Spleen (tissue), 7 donors: ENCODE results near the gene PAPPA.

Source experiments
- POLR2A ChIP-seq, 3 donors: fragments of 450-650 bp; IDR thresholded peaks; one replicate each; pipeline ENCODE4 v1.5.1; 2017; ENCODE audit warnings: antibody characterized with exemption in 3 of 3, mild to moderate bottlenecking in 1 of 3
- TF ChIP-seq, protein P1 (sequence below), 11 experiments: fragments of 200-600 bp in 7 of 11; fragments of 450-650 bp in 4 of 11; sonication (generic) in 4 of 11; IDR thresholded peaks in 8 of 11; conservative IDR thresholded peaks in 3 of 11; 1 replicate in 7 of 11; 2 replicates in 4 of 11; pipeline versions ENCODE4 v1.4.0 to v1.8.0; 2016 to 2021; ENCODE audit warnings: antibody characterized with exemption in 11 of 11, inconsistent platforms in 4 of 11, mild to moderate bottlenecking in 1 of 11
- donor health status: DM: no; HTN: no; CAD: no; lungs with moderate emphysema.
- donor health status: DM: no; HTN: no; CAD: no.
- donor health status: DM: no; HTN: no; CAD: no.

DNA sequence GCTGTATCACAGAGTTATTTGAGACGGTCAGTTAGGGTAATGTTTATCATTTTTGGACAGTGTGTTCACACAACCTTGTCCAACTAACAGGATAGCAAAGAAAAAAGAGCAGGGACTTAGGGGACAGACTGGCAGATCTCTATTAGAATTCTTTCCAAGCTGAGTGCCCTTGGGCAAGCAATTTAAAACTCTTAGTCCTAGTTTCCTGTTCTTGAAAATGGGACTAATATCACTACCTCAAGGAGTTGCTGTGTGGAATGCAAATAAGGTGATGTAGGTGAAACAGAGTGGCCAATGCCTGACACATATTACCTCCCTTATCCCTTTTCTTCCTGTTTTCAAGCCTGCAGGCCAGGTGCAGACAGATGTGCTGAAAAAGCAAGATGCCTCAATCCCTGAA, 186.7 kb downstream of the PAPPA start:
- TF ChIP-seq, protein P1, sequence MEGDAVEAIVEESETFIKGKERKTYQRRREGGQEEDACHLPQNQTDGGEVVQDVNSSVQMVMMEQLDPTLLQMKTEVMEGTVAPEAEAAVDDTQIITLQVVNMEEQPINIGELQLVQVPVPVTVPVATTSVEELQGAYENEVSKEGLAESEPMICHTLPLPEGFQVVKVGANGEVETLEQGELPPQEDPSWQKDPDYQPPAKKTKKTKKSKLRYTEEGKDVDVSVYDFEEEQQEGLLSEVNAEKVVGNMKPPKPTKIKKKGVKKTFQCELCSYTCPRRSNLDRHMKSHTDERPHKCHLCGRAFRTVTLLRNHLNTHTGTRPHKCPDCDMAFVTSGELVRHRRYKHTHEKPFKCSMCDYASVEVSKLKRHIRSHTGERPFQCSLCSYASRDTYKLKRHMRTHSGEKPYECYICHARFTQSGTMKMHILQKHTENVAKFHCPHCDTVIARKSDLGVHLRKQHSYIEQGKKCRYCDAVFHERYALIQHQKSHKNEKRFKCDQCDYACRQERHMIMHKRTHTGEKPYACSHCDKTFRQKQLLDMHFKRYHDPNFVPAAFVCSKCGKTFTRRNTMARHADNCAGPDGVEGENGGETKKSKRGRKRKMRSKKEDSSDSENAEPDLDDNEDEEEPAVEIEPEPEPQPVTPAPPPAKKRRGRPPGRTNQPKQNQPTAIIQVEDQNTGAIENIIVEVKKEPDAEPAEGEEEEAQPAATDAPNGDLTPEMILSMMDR (IDR thresholded peaks at IDR 0.05 in 8 of 11, conservative IDR thresholded peaks at IDR 0.05 in 3 of 11), result no peak
- no peak for TF ChIP-seq POLR2A (IDR thresholded peaks at IDR 0.05)
